HFFc6 (cell line): Measurements from ENCODE around the gene SUFU. TPM values are rescaled to one million over a fixed set of nuclear protein-coding genes. Genes with fewer than 3 reads are reported as not detected.

ENCODE experiments used
- DNase-seq: peaks from one replicate; pipeline ENCODE4 v3.0.0-alpha.2; 2018
- H3K27ac Mint-ChIP-seq: 2 replicates; pipeline ENCODE4 v1.8.0; 2020; ENCODE audit warnings: mild to moderate bottlenecking, mixed read lengths
- H3K27me3 Mint-ChIP-seq: 2 replicates; pipeline ENCODE4 v1.8.0; 2021; ENCODE audit warnings: mild to moderate bottlenecking, moderate library complexity, mixed read lengths; ENCODE audit not compliant: insufficient read depth
- H3K36me3 Mint-ChIP-seq: 2 replicates; pipeline ENCODE4 v1.8.0; 2021; ENCODE audit warnings: low read depth, mixed read lengths
- H3K4me1 Mint-ChIP-seq: 2 replicates; pipeline ENCODE4 v1.8.0; 2020; ENCODE audit warnings: low read depth, mixed read lengths
- H3K4me3 Mint-ChIP-seq: 2 replicates; pipeline ENCODE4 v1.8.0; 2020; ENCODE audit warnings: mild to moderate bottlenecking, moderate library complexity, mixed read lengths
- H3K9me3 Mint-ChIP-seq: 2 replicates; pipeline ENCODE4 v1.8.0; 2020; ENCODE audit warnings: mild to moderate bottlenecking, mixed read lengths
- CTCF ChIP-seq: fragments of 200-600 bp; sonication (generic); IDR thresholded peaks from 2 replicates; pipeline ENCODE4 v1.5.0; 2021; ENCODE audit warnings: antibody characterized with exemption, mild to moderate bottlenecking
- total RNA-seq, 6 experiments: library from RNA; stranded (reverse); fragmentation: NEBNext Ultra II Directional; extraction: Animal tissue kit (Norgen Biotek cat#: 25700); gene quantifications; 2 replicates in 1 of 6; 3 replicates in 5 of 6; pipeline ENCODE4 v1.2.3, GENCODE V29; 2021

SUFU gene
- total RNA-seq, 6 experiments from 2014 or later: 12.8 to 16.8 (median 15.2) TPM

GRCh38 chr10:102540023-102540422 is 36.3 kb downstream of the SUFU start:
- no peak overlapping the region for H3K27ac Mint-ChIP-seq
- peak; percentile 5 for DNase-seq
- H3K4me3 Mint-ChIP-seq: no peak overlapping the region
- H3K36me3 Mint-ChIP-seq: no peaks in the 10 kb centered on the region; the same call in 1 of the 2 replicates
- peaks cover 9% of the 10 kb centered on the region for H3K4me1 Mint-ChIP-seq
- no peaks in the 10 kb centered on the region for H3K9me3 Mint-ChIP-seq
- no peaks in the 10 kb centered on the region for H3K27me3 Mint-ChIP-seq
- TF ChIP-seq CTCF: peak; percentile 70

GRCh38 chr10:102542800-102543418 is 39.1 kb downstream of the SUFU start:
- peak; percentile 36 for DNase-seq
- no peaks in the 10 kb centered on the region for H3K9me3 Mint-ChIP-seq
- no peak for TF ChIP-seq CTCF
- H3K36me3 Mint-ChIP-seq: no peaks in the 10 kb centered on the region; the same call in 1 of the 2 replicates
- H3K4me3 Mint-ChIP-seq: no peak overlapping the region
- H3K4me1 Mint-ChIP-seq: peaks cover 31% of the 10 kb centered on the region
- no peaks in the 10 kb centered on the region; the same call in 1 of the 2 replicates for H3K27me3 Mint-ChIP-seq
- H3K27ac Mint-ChIP-seq: peak overlapping the region; percentile 61

- Mint-ChIP-seq H3K36me3 (peaks cover 4% of the 10 kb centered on the region; the same call in 1 of the 2 replicates), H3K27me3 (peaks cover 5% of the 10 kb centered on the region; the same call in 1 of the 2 replicates), H3K4me3 (no peak overlapping the region), H3K27ac (no peak overlapping the region), H3K9me3 (no peaks in the 10 kb centered on the region), H3K4me1 (peaks cover 44% of the 10 kb centered on the region)
- no peak for DNase-seq
- no peak for TF ChIP-seq CTCF
Observed at GRCh38 chr10:102545265-102545871, 41.6 kb downstream of the SUFU start.

GRCh38 chr10:102545997-102546396 is 42.2 kb downstream of the SUFU start:
- Mint-ChIP-seq H3K27ac (peak overlapping the region; percentile 55), H3K9me3 (no peaks in the 10 kb centered on the region), H3K4me1 (peaks cover 44% of the 10 kb centered on the region), H3K27me3 (peaks cover 5% of the 10 kb centered on the region; the same call in 1 of the 2 replicates), H3K36me3 (peaks cover 8% of the 10 kb centered on the region; the same call in 1 of the 2 replicates), H3K4me3 (peak overlapping the region; percentile 25; the same call in 1 of the 2 replicates)
- no peak for TF ChIP-seq CTCF
- no peak for DNase-seq

GRCh38 chr10:102546606-102547320 is 43.0 kb downstream of the SUFU start:
- H3K4me3 Mint-ChIP-seq: peak overlapping the region; percentile 25
- H3K4me1 Mint-ChIP-seq: peaks cover 44% of the 10 kb centered on the region
- H3K36me3 Mint-ChIP-seq: peaks cover 10% of the 10 kb centered on the region; the same call in 1 of the 2 replicates
- H3K9me3 Mint-ChIP-seq: no peaks in the 10 kb centered on the region
- H3K27ac Mint-ChIP-seq: peak overlapping the region; percentile 55
- TF ChIP-seq CTCF: no peak
- H3K27me3 Mint-ChIP-seq: peaks cover 5% of the 10 kb centered on the region; the same call in 1 of the 2 replicates
- DNase-seq: peak; percentile 48
